Measurements from ENCODE around the gene GSTM1. TPM values are rescaled to one million over a fixed set of nuclear protein-coding genes. Genes with fewer than 3 reads are reported as not detected.
"Not testable (repeated sequence)": the region's sequence is repeated elsewhere in the genome, so short reads cannot be mapped to it uniquely, and the experiment has no call there.

Gene GSTM1
- total RNA-seq, 4 donors from 2014 or later: 18.1 TPM; not detected in 3

GRCh38 chr1:109659997-109660690 is 27.5 kb upstream of the GSTM1 start:
- in situ Hi-C loops (cut with MboI; ENCODE audit: low pct_ligation_motif_present in 1 of 4, low pct_unique_long_range_greater_than_20kb in 1 of 4, low sequenced_read_pairs in 3 of 4) (loop anchor here in 3 of 4 donors (10.0 to 25.0 kb wide), 3 partner anchors 115 to 327 kb away; partner anchors contain the start of gene AHCYL1 (in 3 of the 3)), intact Hi-C loops (cut with DNase I; ENCODE audit: low total_unique reads) (loop anchor here (10.0 kb wide), 1 partner anchor 325 kb away; the partner anchor contains the start of gene AHCYL1)
- no peak for DNase-seq
- Histone ChIP-seq H3K27me3 (no peaks in the 10 kb centered on the region), H3K4me1 (peaks cover 3 to 10% (median 6%) of the 10 kb centered on the region in 4 donors), H3K4me3 (no peak overlapping the region), H3K36me3 (no peaks in the 10 kb centered on the region), H3K9me3 (no peaks in the 10 kb centered on the region), H3K27ac (no peak overlapping the region)
- 83% methylated on average over 5 of the region's 5 CpGs; no CpG with 5 or more reads in 1 of the 2 donors for WGBS, 2 donors (ENCODE audit: low coverage in 1 of 2)
- TF ChIP-seq POLR2AphosphoS5 (IDR thresholded peaks at IDR 0.05): no peak
- TF ChIP-seq POLR2A (IDR thresholded peaks at IDR 0.05): no peak
- TF ChIP-seq CTCF (IDR thresholded peaks at IDR 0.05): no peak
- TF ChIP-seq EP300 (IDR thresholded peaks at IDR 0.05; ENCODE audit: low read depth): no peak

GRCh38 chr1:109660691-109661026 is 27.0 kb upstream of the GSTM1 start:
- H3K9me3 ChIP-seq; H3K4me3 ChIP-seq; intact Hi-C loops (cut with DNase I; ENCODE audit: low total_unique reads); H3K27me3 ChIP-seq; H3K36me3 ChIP-seq; H3K27ac ChIP-seq; DNase-seq; H3K4me1 ChIP-seq: not testable (repeated sequence)
- WGBS, 2 donors (ENCODE audit: low coverage in 1 of 2): 66% methylated on average over 4 of the region's 4 CpGs; no CpG with 5 or more reads in 1 of the 2 donors
- in situ Hi-C loops (cut with MboI; ENCODE audit: low pct_ligation_motif_present in 1 of 4, low pct_unique_long_range_greater_than_20kb in 1 of 4, low sequenced_read_pairs in 3 of 4): loop anchor here in 1 of 4 donors (25.0 kb wide), 1 partner anchor 327 kb away; the partner anchor contains the start of gene AHCYL1

DNA sequence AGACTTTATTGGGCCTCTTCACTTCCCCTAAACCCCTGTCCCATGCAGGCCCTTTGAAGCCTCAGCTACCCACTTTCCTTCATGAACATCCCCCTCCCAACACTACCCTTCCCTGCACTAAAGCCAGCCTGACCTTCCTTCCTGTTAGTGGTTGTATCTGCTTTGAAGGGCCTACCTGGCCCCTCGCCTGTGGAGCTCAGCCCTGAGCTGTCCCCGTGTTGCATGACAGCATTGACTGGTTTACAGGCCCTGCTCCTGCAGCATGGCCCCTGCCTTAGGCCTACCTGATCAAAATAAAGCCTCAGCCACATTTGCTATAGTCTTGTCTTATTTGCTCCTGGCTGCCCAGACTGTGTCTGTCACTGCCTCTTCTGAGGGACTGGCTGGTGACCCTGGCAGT is 26.2 kb upstream of the GSTM1 start:
- H3K4me3 ChIP-seq: no peak overlapping the region
- no peaks in the 10 kb centered on the region for H3K9me3 ChIP-seq
- in situ Hi-C loops (cut with MboI; ENCODE audit: low pct_ligation_motif_present in 1 of 4, low pct_unique_long_range_greater_than_20kb in 1 of 4, low sequenced_read_pairs in 3 of 4): loop anchor here in 1 of 4 donors (25.0 kb wide), 1 partner anchor 326 kb away; the partner anchor contains the start of gene AHCYL1
- intact Hi-C loops (cut with DNase I; ENCODE audit: low total_unique reads): no loop called here
- no peak for DNase-seq
- no peak for TF ChIP-seq POLR2A (IDR thresholded peaks at IDR 0.05)
- TF ChIP-seq EP300 (IDR thresholded peaks at IDR 0.05; ENCODE audit: low read depth): no peak
- TF ChIP-seq CTCF (IDR thresholded peaks at IDR 0.05): no peak
- no peak for TF ChIP-seq POLR2AphosphoS5 (IDR thresholded peaks at IDR 0.05)
- no peaks in the 10 kb centered on the region for H3K36me3 ChIP-seq
- no peak overlapping the region for H3K27ac ChIP-seq
- peaks cover 0 to 6% (median 2%) of the 10 kb centered on the region in 4 donors for H3K4me1 ChIP-seq
- 62 to 82% methylated on average over 2 of the region's 2 CpGs for WGBS, 2 donors (ENCODE audit: low coverage in 1 of 2)
- H3K27me3 ChIP-seq: no peaks in the 10 kb centered on the region

- in situ Hi-C loops (cut with MboI; ENCODE audit: low pct_ligation_motif_present in 1 of 4, low pct_unique_long_range_greater_than_20kb in 1 of 4, low sequenced_read_pairs in 3 of 4): loop anchor here in 1 of 4 donors (25.0 kb wide), 1 partner anchor 323 kb away; the partner anchor contains the start of gene AHCYL1
- Histone ChIP-seq H3K4me3 (no peak overlapping the region), H3K36me3 (no peaks in the 10 kb centered on the region), H3K27me3 (no peaks in the 10 kb centered on the region), H3K4me1 (peaks cover 0 to 14% (median 6%) of the 10 kb centered on the region in 4 donors), H3K9me3 (no peaks in the 10 kb centered on the region), H3K27ac (no peak overlapping the region)
- WGBS, 2 donors (ENCODE audit: low coverage in 1 of 2): 86 to 88% methylated on average over 1 of the region's 1 CpG
- TF ChIP-seq EP300 (IDR thresholded peaks at IDR 0.05; ENCODE audit: low read depth) (no peak), POLR2A (IDR thresholded peaks at IDR 0.05) (no peak), POLR2AphosphoS5 (IDR thresholded peaks at IDR 0.05) (no peak)
- DNase-seq: no peak
- intact Hi-C loops (cut with DNase I; ENCODE audit: low total_unique reads): no loop called here
These were observed 22.9 kb upstream of the GSTM1 start for GRCh38 chr1:109664671-109665070.

DNA sequence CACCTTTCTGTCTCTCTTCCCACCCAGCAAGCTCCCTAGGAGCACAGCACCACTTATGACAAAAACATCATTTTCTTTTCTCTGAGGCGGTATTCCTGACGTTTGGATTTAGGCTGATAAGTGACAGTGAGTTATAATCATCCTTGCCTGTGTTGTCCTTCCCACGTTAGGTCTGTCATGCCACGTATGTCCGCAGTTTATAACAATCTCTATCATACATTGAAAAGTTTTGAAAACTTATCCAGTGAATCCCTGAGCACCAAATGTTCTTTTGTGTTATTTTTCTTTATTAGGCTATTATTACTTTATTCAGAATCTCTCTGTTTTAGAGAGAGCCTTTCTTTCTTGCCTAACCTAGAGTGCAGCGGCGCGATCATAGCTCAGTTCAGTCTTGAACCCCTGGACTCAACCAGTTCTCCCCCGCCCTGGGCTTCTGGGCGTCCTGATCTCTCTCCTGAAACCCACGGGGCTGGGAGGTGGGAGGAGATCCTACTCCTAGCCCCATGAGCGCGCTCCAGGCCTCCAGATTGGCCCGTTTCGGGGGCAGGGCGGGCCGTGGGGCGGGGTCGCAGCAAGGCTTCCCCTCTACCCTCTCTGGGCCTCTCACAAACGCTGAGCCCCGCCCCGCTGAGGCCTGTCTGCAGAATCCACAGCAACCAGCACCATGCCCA is 20.0 kb upstream of the GSTM1 start, which contains the start of gene GSTM2:
GSTM2 (plus strand) TSS at position 606 of the 671 bp plus-strand sequence; CDS start at position 665, 59 bp downstream.
- intact Hi-C loops (cut with DNase I; ENCODE audit: low total_unique reads): no loop called here

More for the DNA sequence above, 20.0 kb upstream of the GSTM1 start, which contains the start of gene GSTM2:
- Histone ChIP-seq H3K4me1 (peaks cover 0 to 14% (median 6%) of the 10 kb centered on the region in 4 donors), H3K4me3 (peak within 1 kb of the TSS; percentile 36 to 61 (median 44)), H3K9me3 (no peaks in the 10 kb centered on the region), H3K27me3 (no peaks in the 10 kb centered on the region), H3K27ac (peak within 1 kb of the TSS; percentile 35 to 78 (median 62)), H3K36me3 (no peaks in the 10 kb centered on the region)
- in situ Hi-C loops (cut with MboI; ENCODE audit: low pct_ligation_motif_present in 1 of 4, low pct_unique_long_range_greater_than_20kb in 1 of 4, low sequenced_read_pairs in 3 of 4): loop anchor here in 1 of 4 donors (25.0 kb wide), 1 partner anchor 320 kb away; the partner anchor contains the start of gene AHCYL1
- peak in 1 of 3 donors; percentile 59 for TF ChIP-seq POLR2AphosphoS5 (IDR thresholded peaks at IDR 0.05)
- TF ChIP-seq POLR2A (IDR thresholded peaks at IDR 0.05): no peak
- peak; percentile 93 for DNase-seq
- 13 to 24% methylated on average over 9 to 22 of the region's 22 CpGs for WGBS, 2 donors (ENCODE audit: low coverage in 1 of 2)
